GM12892 (cell line): ENCODE measurements around the gene MED15.

Source experiments
- POLR2A ChIP-seq: IDR thresholded peaks from 2 replicates; pipeline ENCODE4 v1.6.1; 2011; ENCODE audit warnings: low read depth, low read length, control low read depth
- POLR2AphosphoS5 ChIP-seq: IDR thresholded peaks from 2 replicates; pipeline ENCODE4 v1.6.1; 2011; ENCODE audit warnings: low read depth, low read length, control low read depth
- TAF1 ChIP-seq: IDR thresholded peaks from 2 replicates; pipeline ENCODE4 v1.6.1; 2011; ENCODE audit warnings: low read depth, mild to moderate bottlenecking, control low read depth, low read length, borderline replicate concordance

DNA sequence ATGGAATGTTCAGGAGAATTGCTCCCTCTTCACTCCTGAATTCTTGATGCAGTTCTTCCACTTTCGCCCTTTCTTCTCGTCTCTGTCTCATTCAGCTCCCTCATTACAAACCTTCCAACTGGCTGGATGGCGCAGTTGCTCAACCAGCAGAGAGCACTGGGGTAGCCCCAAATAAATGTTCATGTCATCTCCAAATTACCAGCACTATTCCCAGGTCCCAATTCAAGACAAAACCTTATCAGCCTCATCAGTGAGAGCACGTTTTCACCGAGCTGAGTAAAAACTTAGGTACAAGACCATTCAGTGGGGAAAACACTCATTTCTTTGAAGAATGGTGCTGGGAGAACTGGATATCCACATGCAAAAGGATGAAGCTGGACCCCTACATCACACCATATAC is 120.0 kb downstream of the MED15 start:
- TF ChIP-seq POLR2AphosphoS5 (no peak), TAF1 (no peak), POLR2A (no peak)
